ENCODE results near the gene C1QTNF12.
A peak's percentile ranks its signal among the peaks of the same experiment; 100 is the strongest.

Gene C1QTNF12

DNA sequence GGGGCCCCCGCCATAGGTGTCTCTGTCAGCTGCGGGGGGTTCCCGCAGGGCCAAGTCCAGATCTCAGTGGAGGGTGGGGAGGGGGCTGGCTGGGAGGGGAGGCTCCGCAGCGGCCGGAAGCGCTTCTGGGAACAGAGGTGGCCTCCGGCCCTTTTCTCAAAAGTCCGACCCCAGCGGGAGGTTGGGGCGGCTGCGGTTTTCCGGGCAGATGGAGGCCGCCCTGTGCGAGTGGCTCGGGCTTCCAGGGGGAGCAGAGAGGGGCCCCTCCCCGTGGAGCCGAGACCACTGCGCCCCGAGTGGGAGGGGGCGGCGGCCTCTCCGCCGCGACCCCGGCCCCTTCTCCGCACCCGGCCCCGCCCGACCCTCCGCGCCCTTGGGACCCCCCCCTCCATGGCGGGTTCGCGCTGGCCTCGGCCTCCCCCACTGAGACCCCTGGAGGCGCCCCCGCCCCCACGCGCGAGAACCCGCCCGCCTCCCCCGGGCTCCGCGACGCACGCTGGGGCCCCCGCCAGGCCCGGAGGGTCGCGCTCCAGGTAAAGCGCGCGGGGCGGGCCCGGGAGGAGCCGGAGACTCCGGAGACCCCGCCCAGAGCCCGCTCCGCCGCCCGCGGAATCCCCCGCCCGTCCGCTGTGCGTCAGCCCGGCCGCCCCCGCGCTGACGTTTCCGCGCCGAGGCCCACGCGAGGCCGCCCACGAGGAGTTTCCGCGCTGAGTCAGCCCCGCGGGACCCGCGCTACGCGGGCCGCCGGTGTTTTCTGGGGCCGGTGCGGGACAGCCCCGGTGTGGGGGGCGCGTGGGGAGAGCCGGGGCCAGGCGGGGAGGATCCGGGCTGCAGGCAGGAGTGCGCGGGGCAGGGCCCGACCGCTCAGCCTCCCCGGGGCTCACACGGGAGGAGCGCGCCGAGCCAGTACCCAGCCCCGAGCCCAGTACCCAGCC lies 45.4 kb downstream of the C1QTNF12 start:
- H3K4me3 ChIP-seq (replicated peaks; ENCODE audit: low read depth, low read length): peak overlapping the region; percentile 35
- TF ChIP-seq, protein P1, sequence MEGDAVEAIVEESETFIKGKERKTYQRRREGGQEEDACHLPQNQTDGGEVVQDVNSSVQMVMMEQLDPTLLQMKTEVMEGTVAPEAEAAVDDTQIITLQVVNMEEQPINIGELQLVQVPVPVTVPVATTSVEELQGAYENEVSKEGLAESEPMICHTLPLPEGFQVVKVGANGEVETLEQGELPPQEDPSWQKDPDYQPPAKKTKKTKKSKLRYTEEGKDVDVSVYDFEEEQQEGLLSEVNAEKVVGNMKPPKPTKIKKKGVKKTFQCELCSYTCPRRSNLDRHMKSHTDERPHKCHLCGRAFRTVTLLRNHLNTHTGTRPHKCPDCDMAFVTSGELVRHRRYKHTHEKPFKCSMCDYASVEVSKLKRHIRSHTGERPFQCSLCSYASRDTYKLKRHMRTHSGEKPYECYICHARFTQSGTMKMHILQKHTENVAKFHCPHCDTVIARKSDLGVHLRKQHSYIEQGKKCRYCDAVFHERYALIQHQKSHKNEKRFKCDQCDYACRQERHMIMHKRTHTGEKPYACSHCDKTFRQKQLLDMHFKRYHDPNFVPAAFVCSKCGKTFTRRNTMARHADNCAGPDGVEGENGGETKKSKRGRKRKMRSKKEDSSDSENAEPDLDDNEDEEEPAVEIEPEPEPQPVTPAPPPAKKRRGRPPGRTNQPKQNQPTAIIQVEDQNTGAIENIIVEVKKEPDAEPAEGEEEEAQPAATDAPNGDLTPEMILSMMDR (IDR thresholded peaks at IDR 0.05; ENCODE audit: insufficient read depth, low read length, poor library complexity, severe bottlenecking): no peak
- no peaks in the 10 kb centered on the region; the same call in 1 of the 2 replicates for H3K27me3 ChIP-seq (replicated peaks; ENCODE audit: control insufficient read depth, insufficient read depth, low read length)
- DNase-seq (ENCODE audit: extremely low read depth, insufficient read length): peak; percentile 74
- no peaks in the 10 kb centered on the region for H3K36me3 ChIP-seq (ENCODE audit: control insufficient read depth, insufficient read depth, low read length)

DNA sequence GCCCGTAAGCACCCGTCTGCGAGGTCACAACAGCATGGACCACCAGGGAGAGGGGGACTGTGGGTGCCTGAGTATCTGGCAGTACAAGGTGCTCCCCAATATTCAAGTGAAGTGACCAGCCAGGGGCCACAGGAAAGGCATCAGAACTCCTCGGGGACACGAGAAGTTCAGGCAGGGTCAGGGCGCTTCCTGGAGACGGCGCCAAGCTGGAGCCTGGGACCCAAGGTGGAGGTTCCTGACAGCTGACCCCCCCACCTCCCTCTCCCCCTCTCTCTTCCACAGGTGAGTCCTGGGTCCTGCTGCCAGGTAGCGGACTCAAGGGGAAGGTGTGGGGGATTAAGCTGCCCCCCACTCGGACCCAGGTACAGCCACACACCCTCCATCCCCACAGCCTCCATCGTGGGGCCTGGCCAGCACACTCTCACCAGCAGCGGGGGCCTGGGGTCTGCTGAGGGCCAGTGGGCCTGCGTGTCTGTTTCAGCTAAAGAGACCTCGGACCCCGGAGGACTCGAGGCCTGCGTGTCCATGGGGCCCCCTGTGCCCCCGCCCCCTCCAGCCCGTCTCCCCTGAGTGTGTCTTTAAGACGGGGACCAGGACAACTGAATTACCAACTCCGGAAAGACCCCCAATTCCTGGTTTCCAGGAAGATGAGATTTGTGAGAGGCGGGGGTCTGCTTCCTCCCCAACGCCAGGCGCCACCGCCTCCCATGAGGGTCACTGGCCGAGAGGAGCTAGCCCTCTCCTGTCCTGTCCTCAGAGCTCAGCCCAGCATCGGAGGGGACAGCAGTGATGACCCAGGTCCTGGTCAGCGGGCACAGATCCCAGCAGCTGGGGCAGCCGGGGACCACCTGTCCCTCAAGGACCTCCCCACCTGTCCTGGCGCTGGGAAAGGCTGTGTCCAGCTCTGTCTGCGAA lies 46.3 kb downstream of the C1QTNF12 start:
- Histone ChIP-seq H3K36me3 (ENCODE audit: control insufficient read depth, insufficient read depth, low read length) (no peaks in the 10 kb centered on the region), H3K27me3 (replicated peaks; ENCODE audit: control insufficient read depth, insufficient read depth, low read length) (no peaks in the 10 kb centered on the region), H3K4me3 (replicated peaks; ENCODE audit: low read depth, low read length) (no peak overlapping the region; the same call in 1 of the 2 replicates)
- DNase-seq (ENCODE audit: extremely low read depth, insufficient read length): peak; percentile 8
- TF ChIP-seq, protein P1 (IDR thresholded peaks at IDR 0.05; ENCODE audit: insufficient read depth, low read length, poor library complexity, severe bottlenecking): no peak

DNA sequence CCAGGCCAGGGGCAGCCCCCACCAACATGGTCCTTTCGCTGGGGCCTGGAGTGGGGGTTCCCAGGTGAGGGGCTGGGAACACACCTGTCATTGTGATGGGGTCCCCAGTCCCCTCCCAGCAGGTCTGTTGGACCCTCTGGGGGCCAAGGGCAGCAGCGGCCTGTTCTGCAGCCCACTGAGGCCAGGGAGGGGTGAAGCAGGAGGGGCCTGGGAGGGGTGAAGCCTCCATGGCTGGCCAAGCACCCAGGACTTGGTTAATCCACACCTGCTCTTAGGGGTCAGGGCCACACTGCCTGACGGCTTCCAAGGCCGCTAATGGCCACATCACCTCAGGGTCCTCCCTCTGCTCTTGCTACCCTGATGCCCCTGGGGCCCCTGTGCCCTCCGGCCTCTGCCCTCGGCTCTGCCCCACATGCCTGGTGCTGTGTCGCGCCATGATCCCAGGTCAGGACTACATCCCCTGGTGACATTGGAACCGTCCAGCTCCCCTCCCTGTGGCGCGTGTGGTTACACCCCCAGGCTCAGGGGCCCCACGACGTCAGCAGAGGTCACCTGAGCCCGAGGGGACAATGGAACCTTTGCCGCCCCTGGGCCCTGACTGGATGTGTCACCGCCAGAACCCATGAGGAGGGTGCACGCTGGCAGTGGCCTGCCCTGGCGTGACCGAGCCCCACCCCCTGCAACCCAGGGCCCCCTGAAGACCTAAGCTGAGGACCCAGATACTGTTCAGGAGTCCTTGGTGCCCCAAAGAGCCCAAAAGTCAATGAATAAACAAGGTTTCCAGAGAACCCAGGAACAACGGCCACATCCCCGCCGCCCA lies 47.2 kb downstream of the C1QTNF12 start:
- H3K27me3 ChIP-seq (replicated peaks; ENCODE audit: control insufficient read depth, insufficient read depth, low read length): no peaks in the 10 kb centered on the region
- H3K36me3 ChIP-seq (ENCODE audit: control insufficient read depth, insufficient read depth, low read length): no peaks in the 10 kb centered on the region
- TF ChIP-seq, protein P1 (IDR thresholded peaks at IDR 0.05; ENCODE audit: insufficient read depth, low read length, poor library complexity, severe bottlenecking): no peak
- peak; percentile 13 for DNase-seq (ENCODE audit: extremely low read depth, insufficient read length)
- no peak overlapping the region for H3K4me3 ChIP-seq (replicated peaks; ENCODE audit: low read depth, low read length)

DNA sequence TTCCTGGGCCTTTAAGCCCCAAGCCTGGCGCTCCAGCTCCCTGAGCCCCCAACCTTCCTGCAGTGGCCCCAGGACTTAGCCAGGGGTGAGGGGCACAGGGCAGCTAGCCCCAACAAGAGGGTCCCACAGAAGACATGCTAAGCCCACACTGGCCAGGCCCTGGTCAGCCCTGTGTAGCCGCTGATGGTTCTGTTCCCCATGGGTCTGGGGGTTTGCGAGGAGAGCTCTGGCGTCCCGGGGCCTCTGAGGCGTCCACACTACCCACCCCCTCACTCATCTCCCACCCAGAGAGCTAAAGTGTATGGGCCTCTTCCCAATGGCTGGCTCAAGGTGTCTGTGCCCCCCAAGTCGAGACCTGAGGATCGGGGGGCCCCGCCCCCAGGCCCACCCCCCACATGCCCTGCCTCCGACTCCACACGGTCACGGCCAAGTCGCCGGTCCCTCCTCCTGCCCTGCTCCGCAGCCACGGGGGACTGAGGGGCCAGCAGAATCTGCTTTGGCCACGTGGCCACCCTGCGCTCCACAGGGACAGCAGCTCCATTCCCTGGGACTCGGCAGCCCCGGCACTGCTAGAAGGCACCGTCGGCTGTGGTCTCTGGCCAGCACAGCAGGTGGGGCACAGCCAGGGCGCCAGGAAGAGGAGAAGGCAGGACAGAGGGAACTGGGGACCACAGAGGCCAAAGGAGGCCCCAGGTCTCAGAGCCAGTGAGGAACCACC lies 47.9 kb downstream of the C1QTNF12 start:
- no peak for DNase-seq (ENCODE audit: extremely low read depth, insufficient read length)
- H3K27me3 ChIP-seq (replicated peaks; ENCODE audit: control insufficient read depth, insufficient read depth, low read length): no peaks in the 10 kb centered on the region
- TF ChIP-seq, protein P1 (IDR thresholded peaks at IDR 0.05; ENCODE audit: insufficient read depth, low read length, poor library complexity, severe bottlenecking): no peak
- no peak overlapping the region for H3K4me3 ChIP-seq (replicated peaks; ENCODE audit: low read depth, low read length)
- H3K36me3 ChIP-seq (ENCODE audit: control insufficient read depth, insufficient read depth, low read length): no peaks in the 10 kb centered on the region

Data from GM06990 (cell line).